ENCODE results near the gene VTI1B. TPM values are rescaled to one million over a fixed set of nuclear protein-coding genes. Genes with fewer than 3 reads are reported as not detected.
"Not testable (repeated sequence)": the region's sequence is repeated elsewhere in the genome, so short reads cannot be mapped to it uniquely, and the experiment has no call there.

The VTI1B gene
- total RNA-seq, 1 experiment from 2014 or later: 105 TPM

- Histone ChIP-seq H3K4me3 (ENCODE audit: low read length) (no peak overlapping the region), H4K20me1 (ENCODE audit: insufficient read depth, low read depth, low read length) (no peaks in the 10 kb centered on the region), H3K9me2 (replicated peaks; ENCODE audit: insufficient read depth, low read length) (no peaks in the 10 kb centered on the region), H3K4me1 (ENCODE audit: low read length) (peaks cover 38% of the 10 kb centered on the region), H3K4me2 (ENCODE audit: low read depth, low read length, poor library complexity, severe bottlenecking) (peak overlapping the region; percentile 55), H3K9me3 (ENCODE audit: low read length) (no peaks in the 10 kb centered on the region), H3K79me2 (ENCODE audit: low read length) (peaks cover 29% of the 10 kb centered on the region), H3K36me3 (ENCODE audit: insufficient read depth, low read length) (no peaks in the 10 kb centered on the region), H3K9ac (ENCODE audit: low read length) (no peak overlapping the region), H3K27ac (ENCODE audit: low read length) (no peak overlapping the region), H3K27me3 (ENCODE audit: low read length) (no peaks in the 10 kb centered on the region), H2AFZ (ENCODE audit: low read length) (peak overlapping the region; percentile 21; the same call in 1 of the 2 replicates)
- no peak for DNase-seq
Observed at GRCh38 chr14:67602076-67602475, 72.4 kb downstream of the VTI1B start.

GRCh38 chr14:67600562-67600974 is 73.9 kb downstream of the VTI1B start:
- not testable (repeated sequence) for H3K27me3 ChIP-seq (ENCODE audit: low read length); H3K27ac ChIP-seq (ENCODE audit: low read length); H4K20me1 ChIP-seq (ENCODE audit: insufficient read depth, low read depth, low read length); H3K9me3 ChIP-seq (ENCODE audit: low read length); DNase-seq; H3K9me2 ChIP-seq (replicated peaks; ENCODE audit: insufficient read depth, low read length); H3K36me3 ChIP-seq (ENCODE audit: insufficient read depth, low read length)
- peak overlapping the region; percentile 82 for H3K4me2 ChIP-seq (ENCODE audit: low read depth, low read length, poor library complexity, severe bottlenecking)
- H3K79me2 ChIP-seq (ENCODE audit: low read length): peaks cover 42% of the 10 kb centered on the region
- peaks cover 38% of the 10 kb centered on the region for H3K4me1 ChIP-seq (ENCODE audit: low read length)
- H2AFZ ChIP-seq (ENCODE audit: low read length): peak overlapping the region; percentile 74; the same call in 1 of the 2 replicates
- peak overlapping the region; percentile 82 for H3K9ac ChIP-seq (ENCODE audit: low read length)
- H3K4me3 ChIP-seq (ENCODE audit: low read length): peak overlapping the region; percentile 86

DNA sequence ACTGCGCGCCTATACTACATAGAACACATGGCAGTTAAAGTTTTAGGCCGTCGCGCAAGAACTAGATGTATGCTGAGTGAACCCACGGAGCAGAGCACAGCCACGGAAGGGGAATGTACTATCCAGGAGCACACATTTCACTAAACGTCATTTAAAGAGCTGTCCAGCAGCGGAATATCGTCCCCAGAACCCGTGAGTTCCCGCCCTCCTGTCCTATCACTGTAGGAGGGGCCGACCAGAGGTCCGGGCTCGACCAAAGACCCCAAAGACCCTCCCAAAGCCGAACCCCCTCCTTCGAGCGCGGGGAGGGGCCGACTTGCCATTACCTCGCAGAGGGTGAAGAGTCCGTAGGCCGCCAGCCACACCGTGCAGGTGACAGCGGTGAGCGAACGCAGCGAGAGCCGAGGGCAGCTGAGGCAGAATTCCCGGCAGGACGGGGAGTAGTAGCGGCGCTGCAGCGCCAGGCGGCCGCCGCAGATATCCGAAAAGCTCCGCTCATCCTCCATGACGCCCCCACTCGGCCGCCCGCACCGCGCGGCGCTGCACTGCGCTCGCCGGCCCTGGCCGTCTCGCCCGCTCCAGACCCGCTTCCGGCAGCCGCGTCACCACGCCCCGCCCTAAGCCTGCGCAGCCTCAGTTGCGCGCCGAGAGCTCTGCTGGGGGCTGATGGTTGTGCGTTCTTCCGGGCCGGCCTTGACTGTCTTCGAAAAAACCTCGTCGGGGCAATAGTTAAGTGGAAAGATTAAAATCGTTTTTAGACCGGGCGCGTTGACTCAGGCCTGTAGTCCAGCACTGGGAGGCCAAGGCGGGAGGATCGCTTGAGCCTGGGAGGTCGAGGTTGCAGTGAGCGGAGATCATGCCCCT is 74.5 kb downstream of the VTI1B start, which contains the start of gene PIGH:
Gene PIGH, minus strand, starts transcription at position 571 of the 864 bp plus-strand sequence. Its CDS starts 65 bp downstream, at position 506.
- Histone ChIP-seq H3K4me1 (ENCODE audit: low read length) (peaks cover 38% of the 10 kb centered on the region), H3K9me3 (ENCODE audit: low read length) (no peaks in the 10 kb centered on the region), H3K9me2 (replicated peaks; ENCODE audit: insufficient read depth, low read length) (no peaks in the 10 kb centered on the region), H3K36me3 (ENCODE audit: insufficient read depth, low read length) (no peaks in the 10 kb centered on the region), H3K79me2 (ENCODE audit: low read length) (peaks cover 47% of the 10 kb centered on the region), H3K27ac (ENCODE audit: low read length) (no peak within 1 kb of the TSS; the same call in 1 of the 2 replicates), H2AFZ (ENCODE audit: low read length) (peak within 1 kb of the TSS; percentile 80; the same call in 1 of the 2 replicates), H3K9ac (ENCODE audit: low read length) (peak within 1 kb of the TSS; percentile 82), H3K4me3 (ENCODE audit: low read length) (peak within 1 kb of the TSS; percentile 86), H3K4me2 (ENCODE audit: low read depth, low read length, poor library complexity, severe bottlenecking) (peak within 1 kb of the TSS; percentile 82), H3K27me3 (ENCODE audit: low read length) (no peaks in the 10 kb centered on the region), H4K20me1 (ENCODE audit: insufficient read depth, low read depth, low read length) (no peaks in the 10 kb centered on the region)
- peak; percentile 99 for DNase-seq

Small RNAs within 50 kb of the gene (small RNA-seq; reads per million reads assigned to genes)
- not detected for gene AL132640.3
- not detected for gene RF00019
- gene RN7SL369P: not detected
- gene RNA5SP386: not detected

Other genes with a start within 250 kb of the VTI1B start
- gene TMEM229B, start 185.9 kb downstream of the VTI1B start, total RNA-seq (2014; rRNA removed; shearing (Covaris generic); ENCODE audit: low replicate concordance): 60.2 and 84.7 TPM in 2 replicates
- gene PLEKHH1, start 141.3 kb downstream of the VTI1B start, total RNA-seq (2014; rRNA removed; shearing (Covaris generic); ENCODE audit: low replicate concordance): 0.83 and 3.7 TPM in 2 replicates
- 76.5 and 112 TPM in 2 replicates for gene PIGH, start 74.4 kb downstream of the VTI1B start, total RNA-seq (2014; rRNA removed; shearing (Covaris generic); ENCODE audit: low replicate concordance)
- 6.0 and 17.7 TPM in 2 replicates for gene ARG2, start 54.7 kb downstream of the VTI1B start, total RNA-seq (2014; rRNA removed; shearing (Covaris generic); ENCODE audit: low replicate concordance)
- gene RDH11, start 21.1 kb upstream of the VTI1B start, total RNA-seq (2014; rRNA removed; shearing (Covaris generic); ENCODE audit: low replicate concordance): 126 and 147 TPM in 2 replicates
- gene RDH12, start 27.3 kb upstream of the VTI1B start, total RNA-seq (2014; rRNA removed; shearing (Covaris generic); ENCODE audit: low replicate concordance): not detected in 2 replicates
- gene ZFYVE26, start 142.0 kb upstream of the VTI1B start, total RNA-seq (2014; rRNA removed; shearing (Covaris generic); ENCODE audit: low replicate concordance): 31.3 and 47.0 TPM in 2 replicates
- gene RAD51B, start 145.1 kb upstream of the VTI1B start, total RNA-seq (2014; rRNA removed; shearing (Covaris generic); ENCODE audit: low replicate concordance): 84.0 and 107 TPM in 2 replicates